Posterior cingulate gyrus (tissue), 11 donors: ENCODE results near the gene TRIM24.

Experiments used
- DNase-seq, 10 donors: peaks; one replicate each; pipeline versions ENCODE4 v3.0.0 to v3.0.0-alpha.2; 2020 to 2021; ENCODE audit warnings: mixed read lengths in 3 of 10
- intact Hi-C: fragments of 100-400 bp; cut with DNase I; formaldehyde crosslinking; loops from one replicate; pipeline ENCODE4 v1.15.1; 2023

Gene TRIM24

DNA sequence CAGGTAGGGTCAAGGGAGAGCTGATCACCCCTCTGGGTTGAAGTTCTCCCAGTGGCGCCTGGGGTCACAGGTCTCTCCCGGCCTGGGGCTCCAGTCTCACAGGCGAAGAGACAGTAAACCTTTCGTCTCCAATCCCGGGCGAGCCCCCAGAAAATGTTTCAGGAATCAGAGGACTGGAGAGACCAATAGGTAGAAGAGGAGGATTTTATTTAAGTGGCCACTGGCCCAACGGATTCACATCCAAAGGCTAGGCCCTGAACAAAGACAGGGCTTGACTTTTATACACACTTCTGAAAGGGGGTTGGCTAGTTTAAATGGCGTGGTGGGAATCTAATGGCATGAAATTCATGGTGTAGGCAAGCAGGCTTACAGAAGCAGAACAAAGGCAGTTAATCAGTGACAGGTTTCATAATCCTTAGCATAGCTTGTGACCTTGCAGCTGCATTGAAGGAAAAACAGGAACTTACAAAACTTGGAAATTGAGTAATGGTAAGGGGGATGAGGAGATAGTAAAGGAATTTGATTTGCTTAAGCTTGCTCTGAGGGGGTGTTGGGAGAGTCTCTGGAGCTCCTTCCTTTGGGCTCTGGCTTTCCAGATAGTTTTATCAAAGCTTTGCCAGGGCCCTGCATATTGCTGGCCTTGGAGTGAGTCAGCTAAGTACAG is 105.5 kb downstream of the TRIM24 start:
- intact Hi-C loops: no loop called here
- no peak for DNase-seq

DNA sequence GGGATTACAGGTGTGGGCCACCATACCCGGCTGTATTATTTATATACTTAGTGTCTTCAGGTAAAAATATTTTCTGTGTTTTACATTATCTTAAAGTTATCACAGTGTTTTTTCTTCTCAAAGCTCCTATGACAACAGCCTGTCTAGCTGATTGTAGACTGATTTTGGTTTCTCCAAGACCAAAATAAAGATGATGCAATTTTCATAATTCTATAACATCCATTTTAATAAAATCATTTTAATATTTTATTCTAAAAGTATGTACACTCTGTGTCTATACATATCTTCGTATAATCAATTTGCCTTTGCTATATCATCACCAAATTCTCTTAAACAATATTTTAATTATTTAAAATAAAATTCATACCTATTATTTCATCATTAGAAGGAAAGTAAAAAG is 108.6 kb downstream of the TRIM24 start:
- no peak for DNase-seq
- intact Hi-C loops: no loop called here

DNA sequence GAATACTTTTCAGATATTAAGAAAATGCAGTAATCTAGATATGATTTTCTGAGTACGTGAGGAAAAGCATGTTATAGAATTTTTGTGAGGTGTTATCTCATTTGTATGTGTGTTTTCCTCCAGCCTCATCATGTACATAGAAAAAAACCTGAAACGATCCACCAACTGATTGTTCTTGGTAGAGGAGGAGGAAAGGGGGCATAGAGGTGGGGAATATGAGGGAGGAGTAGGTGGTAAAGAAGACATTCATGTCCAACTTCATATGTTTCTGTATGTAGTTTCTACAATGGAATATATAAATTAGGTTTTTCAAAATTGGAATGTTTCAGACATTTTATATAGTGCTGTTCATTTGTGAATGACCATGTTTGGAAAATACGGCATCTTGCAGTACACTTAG is 109.4 kb downstream of the TRIM24 start:
- DNase-seq: no peak
- intact Hi-C loops: no loop called here

DNA sequence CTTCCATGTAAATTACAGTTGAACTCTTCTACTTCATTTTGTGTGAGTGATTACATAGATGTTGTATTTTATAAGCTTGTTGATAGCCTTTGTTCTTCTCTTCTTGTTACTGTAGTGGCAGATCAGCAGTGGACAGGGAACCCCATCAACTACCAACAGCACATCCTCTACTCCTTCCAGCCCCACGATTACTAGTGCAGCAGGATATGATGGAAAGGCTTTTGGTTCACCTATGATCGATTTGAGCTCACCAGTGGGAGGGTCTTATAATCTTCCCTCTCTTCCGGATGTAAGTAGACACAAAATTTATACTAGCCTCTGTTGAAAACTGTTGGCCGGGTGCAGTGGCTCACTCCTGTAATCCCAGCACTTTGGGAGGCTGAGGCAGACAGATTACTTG is 110.7 kb downstream of the TRIM24 start:
- no peak for DNase-seq
- intact Hi-C loops: no loop called here

DNA sequence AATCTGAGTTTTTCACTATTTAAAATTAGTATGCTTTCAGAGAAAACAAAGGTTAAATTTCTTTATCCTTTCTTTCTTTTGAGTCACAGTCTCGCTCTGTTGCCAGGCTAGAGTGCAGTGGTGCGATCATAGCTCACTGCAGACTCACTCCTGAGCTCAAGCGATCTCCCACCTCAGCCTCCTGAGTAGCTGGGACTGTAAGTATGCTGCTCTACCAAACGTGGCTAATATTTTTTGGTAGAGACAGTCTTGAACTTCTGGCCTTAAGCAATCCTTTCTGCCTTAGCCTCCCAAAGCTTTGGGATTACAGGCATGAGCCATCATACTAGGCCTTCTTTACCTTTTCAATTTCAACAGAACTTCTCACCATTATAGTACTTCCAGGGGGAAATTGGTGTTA is 113.7 kb downstream of the TRIM24 start:
- intact Hi-C loops: no loop called here

DNA sequence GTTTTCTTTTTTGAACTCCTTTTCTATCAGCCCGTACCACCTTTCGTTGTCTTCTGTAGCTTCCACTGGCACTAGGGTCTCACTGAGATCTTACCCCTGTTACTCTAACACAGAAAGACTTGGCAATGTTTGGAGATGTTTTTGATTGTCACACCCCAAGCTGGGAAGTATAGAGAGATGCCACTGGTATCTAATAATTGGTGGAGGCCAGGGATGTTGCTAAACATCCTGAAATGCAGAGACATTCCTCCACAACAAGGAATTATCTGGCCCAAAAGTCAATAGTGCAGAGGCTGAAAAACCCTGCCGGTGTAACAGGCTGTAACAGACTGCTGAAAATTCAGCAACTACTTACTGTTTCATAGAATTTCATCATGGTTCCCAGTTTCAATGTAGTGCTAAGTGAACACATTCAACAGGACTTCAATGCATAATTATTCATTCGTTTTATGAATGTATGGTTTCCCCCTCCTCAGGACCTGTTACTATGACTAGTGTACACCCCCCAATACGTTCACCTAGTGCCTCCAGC is 115.9 kb downstream of the TRIM24 start:
- intact Hi-C loops: no loop called here
- DNase-seq: no peak

More for the DNA sequence above, 113.7 kb downstream of the TRIM24 start:
- DNase-seq: no peak

DNA sequence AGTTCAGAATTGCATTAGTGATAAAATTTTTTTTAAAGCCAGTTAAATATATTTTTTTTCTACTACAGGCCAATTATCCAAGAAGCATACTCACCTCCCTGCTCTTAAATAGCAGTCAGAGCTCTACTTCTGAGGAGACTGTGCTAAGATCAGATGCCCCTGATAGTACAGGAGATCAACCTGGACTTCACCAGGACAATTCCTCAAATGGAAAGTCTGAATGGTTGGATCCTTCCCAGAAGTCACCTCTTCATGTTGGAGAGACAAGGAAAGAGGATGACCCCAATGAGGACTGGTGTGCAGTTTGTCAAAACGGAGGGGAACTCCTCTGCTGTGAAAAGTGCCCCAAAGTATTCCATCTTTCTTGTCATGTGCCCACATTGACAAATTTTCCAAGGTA is 119.1 kb downstream of the TRIM24 start:
- intact Hi-C loops: no loop called here

DNA sequence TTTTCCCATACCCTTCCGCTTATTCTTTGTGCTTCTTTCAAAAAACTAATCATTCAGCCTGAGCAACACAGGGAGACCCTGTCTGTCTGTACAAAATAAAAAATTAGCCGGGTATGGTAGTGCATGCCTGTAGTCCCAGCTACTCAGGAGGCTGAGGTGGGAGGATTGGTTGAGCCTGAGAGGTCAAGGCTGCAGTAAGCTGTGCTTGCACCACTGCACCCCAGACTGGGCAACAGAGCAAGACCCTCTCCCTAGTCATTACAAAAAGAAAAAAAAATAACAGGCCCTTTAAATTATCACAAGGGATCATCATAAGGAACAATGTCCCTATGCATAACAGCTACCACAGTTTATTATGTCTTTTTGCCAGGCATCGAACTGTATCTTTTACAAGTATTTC is 119.6 kb downstream of the TRIM24 start:
- no peak for DNase-seq
- intact Hi-C loops: no loop called here

More for the DNA sequence above, 119.1 kb downstream of the TRIM24 start:
- no peak for DNase-seq

DNA sequence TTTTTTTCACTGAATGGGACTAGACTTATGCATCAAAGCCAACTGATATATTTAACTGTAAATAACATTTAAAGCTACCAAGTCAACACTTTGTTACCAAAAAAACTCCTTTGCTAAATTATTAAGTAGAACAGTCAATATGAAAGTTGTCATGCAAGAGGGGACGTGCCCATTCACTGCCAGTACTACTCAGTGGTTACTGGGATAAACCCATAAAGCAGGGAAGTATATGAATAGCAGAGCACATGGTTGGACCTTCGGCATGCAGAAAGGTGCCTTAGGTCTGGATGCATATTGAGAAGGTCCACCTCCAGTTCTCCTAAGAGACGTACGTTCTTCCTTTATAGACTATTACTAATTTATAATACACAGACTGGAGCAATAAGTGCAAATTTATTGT is 121.0 kb downstream of the TRIM24 start:
- intact Hi-C loops: no loop called here

DNA sequence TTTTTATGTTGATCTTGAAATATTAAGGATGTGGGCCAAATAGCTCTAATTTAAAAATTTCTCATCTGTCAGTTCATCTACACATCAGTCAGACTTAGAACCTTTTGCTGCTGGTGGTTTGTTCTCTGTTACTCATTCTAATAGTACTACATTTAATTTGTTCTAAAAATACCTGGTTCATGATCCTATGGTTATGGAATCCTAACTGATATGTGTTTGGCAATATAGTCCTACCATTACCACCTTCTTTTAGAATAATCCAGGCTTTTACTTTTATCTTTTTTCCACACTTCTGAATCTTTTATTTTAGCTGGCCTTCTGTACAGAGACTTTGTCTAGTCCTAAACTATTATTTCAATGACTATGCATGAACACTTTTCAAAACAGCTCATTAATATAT is 124.2 kb downstream of the TRIM24 start:
- intact Hi-C loops: no loop called here
- DNase-seq: no peak

More for the DNA sequence above, 121.0 kb downstream of the TRIM24 start:
- no peak for DNase-seq

DNA sequence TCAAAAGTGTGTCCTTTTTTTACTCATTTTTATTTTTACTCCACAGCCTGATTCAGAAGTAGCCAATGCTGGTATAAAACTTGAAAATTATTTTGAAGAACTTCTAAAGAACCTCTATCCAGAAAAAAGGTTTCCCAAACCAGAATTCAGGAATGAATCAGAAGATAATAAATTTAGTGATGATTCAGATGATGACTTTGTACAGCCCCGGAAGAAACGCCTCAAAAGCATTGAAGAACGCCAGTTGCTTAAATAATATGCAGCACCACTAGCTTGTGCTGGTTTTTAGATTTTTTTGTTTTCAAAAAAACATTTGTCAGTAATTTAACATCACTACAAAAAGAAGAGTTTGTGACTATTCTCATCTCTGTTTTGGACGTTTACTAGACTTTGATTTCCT is 124.6 kb downstream of the TRIM24 start:
- intact Hi-C loops: no loop called here
- DNase-seq: no peak

DNA sequence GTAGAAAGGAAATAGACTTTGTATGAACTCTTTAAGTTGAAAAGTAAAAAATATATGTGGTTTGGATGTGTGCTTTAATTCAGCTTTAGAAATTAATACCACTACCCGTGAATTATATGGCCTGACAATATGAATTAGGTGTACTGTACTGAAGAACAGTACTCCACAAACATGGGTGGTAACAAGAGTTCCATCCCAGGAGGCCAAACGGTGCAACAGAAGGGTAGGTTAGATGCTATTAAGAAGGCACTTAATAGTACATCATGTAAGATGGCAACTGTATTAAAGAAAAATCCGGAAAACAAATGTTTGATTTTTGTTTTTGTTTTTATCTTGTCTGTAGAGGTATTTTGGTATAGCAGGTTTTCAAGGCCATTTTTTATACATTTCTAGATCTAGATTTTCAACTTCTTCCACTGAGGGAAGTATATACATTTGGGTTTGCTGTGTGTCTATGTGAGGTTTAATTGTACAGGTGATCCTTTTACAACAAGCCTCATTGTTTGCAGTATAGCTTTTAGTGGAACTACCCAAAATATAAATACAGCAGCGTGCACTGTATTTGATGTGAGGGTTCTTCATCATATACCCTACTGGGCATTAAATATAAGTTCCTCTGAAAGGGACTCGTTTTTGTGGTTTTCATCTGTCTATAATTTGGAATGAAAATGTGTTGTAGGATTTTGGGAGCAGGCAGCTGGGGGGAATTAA is 125.4 kb downstream of the TRIM24 start:
- intact Hi-C loops: no loop called here
- DNase-seq: no peak

DNA sequence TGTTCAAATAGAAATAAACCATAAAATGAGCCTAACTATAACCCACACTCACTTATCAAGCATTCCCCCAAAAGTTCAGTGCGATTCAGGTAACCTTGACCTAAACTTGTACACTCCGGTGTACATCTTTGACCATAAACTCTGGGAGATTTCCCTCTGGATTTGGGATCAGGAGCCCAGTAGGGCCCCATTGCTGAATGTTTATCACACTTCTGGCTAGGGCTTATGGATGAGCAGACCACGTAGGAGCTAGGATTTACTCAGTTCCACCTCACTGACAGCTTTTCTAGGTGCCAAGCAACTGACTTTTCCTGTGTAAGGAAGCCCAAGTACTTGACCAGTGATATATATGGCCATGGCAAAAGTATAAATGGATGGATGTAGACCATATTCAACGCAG is 127.4 kb downstream of the TRIM24 start:
- intact Hi-C loops: no loop called here
- DNase-seq: no peak

DNA sequence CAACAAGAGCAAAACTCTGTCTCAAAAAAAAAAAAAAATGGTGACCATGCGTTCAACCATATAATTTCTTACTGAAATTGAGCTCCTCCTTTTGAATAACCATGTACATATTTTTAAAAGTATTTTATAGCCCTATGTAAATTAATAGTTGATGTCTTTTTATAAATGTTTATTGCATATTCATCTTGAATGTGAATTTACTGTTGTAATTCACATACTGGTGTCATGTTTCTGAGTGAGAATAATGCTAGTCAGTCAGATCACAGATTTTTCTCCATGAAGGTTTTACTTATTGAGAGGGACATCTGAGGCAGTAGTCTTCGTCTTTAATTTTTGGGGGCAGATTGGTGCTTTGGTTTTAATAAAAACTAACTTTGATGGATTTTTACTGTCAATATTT is 128.9 kb downstream of the TRIM24 start:
- intact Hi-C loops: no loop called here
- no peak for DNase-seq

DNA sequence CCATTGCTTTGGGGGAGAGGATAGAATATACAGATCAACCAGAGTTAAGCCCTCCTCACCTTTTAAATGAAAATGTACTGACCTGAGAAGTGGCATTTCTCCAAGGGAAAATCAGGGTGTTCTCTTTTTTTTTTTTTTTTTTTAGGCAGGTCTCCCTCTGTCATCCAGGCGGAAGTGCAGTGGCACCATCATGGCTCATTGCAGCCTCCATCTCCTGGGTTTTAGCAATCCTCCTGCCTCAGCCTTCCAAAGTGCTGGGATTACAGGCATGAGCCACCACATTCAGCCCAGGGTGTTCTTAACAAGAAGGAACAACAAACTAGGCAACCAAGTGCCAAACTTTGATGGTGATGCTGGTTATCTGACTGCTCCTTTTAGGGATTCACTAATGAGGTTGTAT is 130.1 kb downstream of the TRIM24 start:
- intact Hi-C loops: no loop called here
- no peak for DNase-seq

DNA sequence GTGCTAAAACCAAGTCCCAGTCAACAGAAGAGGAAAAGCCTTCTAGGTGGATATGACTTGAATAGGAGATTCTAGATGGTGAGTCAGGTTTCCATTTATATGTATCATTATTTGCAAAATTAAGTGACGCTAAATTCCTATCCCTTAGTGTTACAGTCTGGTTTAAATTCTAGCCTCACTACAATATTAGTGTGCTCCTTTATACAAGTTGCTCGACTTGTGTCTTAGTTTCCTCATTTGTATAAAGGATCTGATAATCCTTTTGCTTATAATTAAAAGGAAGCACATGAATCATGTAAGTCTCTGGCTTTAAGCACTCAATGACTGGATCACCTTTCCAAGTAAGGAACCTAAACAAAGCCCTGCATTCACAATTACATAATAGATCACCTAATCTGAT is 135.4 kb downstream of the TRIM24 start:
- intact Hi-C loops: no loop called here
- DNase-seq: no peak

DNA sequence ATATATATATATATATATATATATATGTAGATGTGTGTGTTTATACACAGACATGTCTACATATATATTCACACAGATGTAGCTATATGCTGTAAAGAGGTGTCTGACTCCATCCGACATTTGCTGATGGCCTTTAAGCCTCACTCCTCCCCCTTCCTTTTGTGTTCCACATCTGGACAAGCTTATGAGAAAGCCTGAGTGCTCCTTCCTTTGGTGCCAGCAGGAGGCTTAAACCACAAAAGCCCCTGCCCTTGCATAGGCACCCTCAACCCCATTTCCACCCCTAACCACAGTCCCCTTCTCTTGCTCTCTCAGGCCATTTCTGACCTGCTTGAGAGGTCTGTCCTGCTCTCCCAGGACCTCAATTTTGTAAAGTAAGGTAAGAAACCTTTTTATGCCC is 142.4 kb downstream of the TRIM24 start:
- intact Hi-C loops: no loop called here
- DNase-seq: no peak

DNA sequence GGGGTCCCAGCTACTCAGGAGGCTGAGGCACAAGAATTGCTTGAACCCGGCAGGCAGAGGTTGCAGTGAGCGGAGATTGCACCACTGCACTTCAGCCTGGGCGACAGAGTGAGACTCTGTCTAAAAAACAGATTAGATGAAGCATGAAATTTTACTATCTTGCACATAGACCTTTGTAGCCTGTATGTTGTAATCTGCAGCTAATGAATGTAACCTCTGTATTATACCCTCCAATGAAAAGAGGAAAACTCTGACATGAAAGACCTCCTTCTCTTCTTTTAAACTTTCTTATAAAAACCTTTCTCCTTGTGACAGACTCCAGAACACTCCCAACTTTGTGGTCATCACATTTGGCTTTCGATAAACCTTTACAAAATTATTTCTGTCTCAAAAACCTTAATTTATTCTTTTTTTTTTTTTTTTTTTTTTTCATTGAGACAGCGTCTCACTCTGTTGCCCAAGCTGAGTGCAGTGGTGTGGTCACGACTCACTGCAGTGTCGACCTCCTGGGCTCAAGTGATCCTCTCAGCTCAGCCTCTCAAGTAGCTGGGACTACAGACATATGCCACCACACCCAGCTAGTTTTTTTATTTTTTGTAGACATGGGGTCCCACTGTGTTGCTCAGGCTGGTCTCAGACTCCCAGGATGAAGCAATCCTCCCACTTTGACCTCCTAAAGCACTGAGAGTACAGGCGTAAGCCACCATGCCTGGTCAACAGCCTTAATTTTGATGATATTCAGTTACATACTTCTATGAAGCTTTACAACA is 143.7 kb downstream of the TRIM24 start:
- DNase-seq: no peak
- intact Hi-C loops: no loop called here

DNA sequence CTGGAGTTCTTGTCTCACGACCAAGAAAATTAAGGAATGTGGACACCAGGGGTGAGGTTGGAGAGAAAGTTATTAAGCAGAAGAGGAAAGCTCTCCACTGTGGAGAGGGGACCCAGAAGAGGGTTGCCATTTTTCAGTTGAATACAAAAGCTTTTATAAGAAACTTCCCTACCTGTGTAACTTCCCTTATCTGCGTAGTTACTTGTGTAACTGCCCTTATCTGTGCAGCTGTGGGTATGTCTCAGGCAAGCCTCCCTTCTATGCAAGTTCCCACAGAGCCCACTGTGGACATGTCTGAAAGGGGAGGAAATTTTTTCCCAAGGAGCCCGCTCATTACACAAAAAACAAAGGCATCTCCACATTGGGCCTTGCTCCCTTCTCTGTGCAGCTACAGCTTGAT is 146.2 kb downstream of the TRIM24 start:
- intact Hi-C loops: no loop called here
- DNase-seq: no peak

DNA sequence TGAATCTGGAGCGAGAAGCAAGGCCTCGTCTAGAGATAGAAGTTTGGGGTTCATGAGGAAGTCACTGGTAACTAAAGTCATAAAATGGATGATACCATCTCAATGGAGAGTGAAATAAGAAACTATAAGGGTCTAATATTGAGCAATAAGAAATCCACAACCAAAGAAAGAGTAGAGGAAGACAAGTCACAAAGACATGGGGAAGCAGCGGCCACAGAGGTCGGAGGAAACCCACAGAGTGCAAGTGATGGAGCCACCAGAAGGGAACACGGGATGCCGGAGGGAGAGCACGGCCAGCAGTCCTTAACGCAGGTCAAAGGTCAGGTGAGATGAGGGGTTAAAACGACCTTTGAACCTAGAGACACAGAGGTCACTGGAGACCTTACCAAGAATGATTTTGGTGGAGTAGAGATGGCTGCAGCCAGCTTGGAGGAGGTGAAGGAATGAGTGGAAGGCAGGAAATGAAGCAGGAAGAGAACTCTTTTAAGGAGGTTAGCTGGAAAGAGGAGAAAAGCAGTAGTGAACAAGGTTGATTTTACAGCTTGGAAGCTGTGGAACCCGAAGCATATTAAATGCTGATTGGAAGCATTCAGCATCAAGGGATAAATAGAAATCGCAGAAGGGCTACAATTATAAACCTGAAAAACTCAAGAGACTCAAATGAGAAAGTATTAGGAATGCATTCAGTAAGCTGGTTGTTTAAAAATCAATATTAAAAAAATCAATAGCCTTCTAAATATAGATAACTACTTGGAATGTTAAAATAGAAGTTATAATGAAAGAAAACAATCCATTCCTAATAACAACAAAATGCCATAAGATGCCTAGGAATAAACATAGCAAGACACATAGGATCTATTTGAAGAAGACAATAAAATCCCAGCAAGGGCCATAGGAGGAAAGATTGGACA is 147.4 kb downstream of the TRIM24 start:
- intact Hi-C loops: no loop called here

More for the DNA sequence above, 147.4 kb downstream of the TRIM24 start:
- DNase-seq: no peak
